Measurements from ENCODE around the gene HNRNPL.

DNA sequence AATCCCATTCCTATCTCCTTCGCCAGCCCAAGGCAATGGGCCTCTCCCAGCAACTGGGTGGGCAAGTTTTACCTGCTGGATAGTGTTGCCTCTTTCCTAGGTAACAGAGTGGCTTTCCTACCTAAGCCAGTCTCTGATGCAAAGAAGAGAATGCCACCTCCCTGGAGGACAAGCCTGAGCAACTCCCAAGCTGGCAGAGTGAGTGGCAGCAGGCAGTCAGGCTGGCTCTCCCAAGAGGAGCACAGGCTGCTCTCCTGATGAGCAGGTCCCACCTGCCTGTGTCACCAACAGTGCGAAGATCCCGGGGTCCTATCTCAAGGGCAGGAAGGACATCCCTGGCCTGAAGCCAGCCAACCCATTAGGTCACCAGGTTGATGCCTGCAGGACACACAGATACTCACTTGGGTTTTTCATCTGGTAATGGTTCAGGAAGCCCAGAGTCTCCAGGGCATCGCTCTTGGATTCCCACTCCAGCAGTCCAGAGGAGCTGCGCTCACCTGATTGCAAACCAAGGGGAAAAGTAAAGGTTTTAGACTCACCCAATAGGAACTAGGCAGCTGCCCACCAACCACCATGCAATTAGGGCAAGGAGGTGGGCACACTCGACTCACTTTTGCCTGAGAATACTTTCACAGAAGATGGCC lies 12.7 kb downstream of the HNRNPL start:
- TF ChIP-seq, protein P1, sequence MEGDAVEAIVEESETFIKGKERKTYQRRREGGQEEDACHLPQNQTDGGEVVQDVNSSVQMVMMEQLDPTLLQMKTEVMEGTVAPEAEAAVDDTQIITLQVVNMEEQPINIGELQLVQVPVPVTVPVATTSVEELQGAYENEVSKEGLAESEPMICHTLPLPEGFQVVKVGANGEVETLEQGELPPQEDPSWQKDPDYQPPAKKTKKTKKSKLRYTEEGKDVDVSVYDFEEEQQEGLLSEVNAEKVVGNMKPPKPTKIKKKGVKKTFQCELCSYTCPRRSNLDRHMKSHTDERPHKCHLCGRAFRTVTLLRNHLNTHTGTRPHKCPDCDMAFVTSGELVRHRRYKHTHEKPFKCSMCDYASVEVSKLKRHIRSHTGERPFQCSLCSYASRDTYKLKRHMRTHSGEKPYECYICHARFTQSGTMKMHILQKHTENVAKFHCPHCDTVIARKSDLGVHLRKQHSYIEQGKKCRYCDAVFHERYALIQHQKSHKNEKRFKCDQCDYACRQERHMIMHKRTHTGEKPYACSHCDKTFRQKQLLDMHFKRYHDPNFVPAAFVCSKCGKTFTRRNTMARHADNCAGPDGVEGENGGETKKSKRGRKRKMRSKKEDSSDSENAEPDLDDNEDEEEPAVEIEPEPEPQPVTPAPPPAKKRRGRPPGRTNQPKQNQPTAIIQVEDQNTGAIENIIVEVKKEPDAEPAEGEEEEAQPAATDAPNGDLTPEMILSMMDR (IDR thresholded peaks at IDR 0.05; ENCODE audit: low read depth, low read length) = no peak
- TF ChIP-seq POLR2A (IDR thresholded peaks at IDR 0.05; ENCODE audit: extremely low read depth, insufficient read length) = no peak
